GM13977 (cell line): ENCODE data around the gene PSMA6.

Source experiments
- DNase-seq: peaks from one replicate; pipeline ENCODE4 v3.0.0; 2012; ENCODE audit warnings: low spot score
- in situ Hi-C: fragments of 300-500 bp; cut with MboI; formaldehyde crosslinking; loops from one replicate; pipeline ENCODE4 v1.12.0; 2022; ENCODE audit warnings: low sequenced_read_pairs, low pct_unique_long_range_greater_than_20kb, mixed read lengths, inconsistent platforms; ENCODE audit not compliant: unreplicated experiment
- TF ChIP-seq, protein P1 (sequence below): IDR thresholded peaks from 2 replicates; pipeline ENCODE4 v1.5.1; 2012; ENCODE audit warnings: mild to moderate bottlenecking, control low read depth; ENCODE audit not compliant: insufficient read depth; ENCODE audit errors: extremely low read depth, missing control alignments

PSMA6 gene

DNA sequence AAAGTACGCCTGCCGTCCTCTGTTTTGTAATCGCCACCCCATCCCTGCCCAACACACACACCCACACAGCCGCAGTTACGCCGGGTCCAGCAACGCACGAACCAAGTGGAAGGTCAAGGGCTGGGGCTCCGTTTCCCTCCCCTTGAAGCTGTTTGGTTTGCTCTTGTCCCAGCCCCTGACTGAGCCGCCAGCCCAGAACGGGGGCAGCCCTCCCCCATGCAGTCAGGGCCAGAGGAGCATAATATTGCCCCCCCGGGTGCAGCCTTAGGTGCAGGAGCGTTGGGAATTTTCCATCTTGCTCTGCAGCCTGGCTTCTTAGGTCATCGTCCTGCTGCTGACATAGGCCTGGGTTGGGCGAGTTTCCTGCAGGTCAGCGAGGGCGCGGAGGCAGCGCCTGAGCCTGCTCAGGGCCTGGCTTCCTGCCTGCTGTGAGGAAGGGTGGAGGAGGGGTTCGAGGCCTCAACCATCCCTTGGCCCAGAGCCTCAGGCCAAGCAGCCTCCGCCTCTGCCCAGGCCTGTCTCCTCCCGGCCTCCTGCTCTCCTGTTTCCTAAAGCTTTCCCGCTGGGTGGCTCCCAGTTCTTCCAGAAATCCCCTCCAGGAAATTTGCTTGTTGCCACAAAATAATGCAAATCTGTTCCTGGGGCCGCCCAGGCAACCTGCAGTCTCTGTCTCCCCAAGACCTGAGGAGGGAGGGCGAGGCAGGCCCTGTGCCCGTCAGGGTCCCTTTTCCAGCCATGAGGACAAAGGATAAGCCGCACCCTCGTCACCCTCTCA lies 44.5 kb downstream of the PSMA6 start:
- TF ChIP-seq, protein P1, sequence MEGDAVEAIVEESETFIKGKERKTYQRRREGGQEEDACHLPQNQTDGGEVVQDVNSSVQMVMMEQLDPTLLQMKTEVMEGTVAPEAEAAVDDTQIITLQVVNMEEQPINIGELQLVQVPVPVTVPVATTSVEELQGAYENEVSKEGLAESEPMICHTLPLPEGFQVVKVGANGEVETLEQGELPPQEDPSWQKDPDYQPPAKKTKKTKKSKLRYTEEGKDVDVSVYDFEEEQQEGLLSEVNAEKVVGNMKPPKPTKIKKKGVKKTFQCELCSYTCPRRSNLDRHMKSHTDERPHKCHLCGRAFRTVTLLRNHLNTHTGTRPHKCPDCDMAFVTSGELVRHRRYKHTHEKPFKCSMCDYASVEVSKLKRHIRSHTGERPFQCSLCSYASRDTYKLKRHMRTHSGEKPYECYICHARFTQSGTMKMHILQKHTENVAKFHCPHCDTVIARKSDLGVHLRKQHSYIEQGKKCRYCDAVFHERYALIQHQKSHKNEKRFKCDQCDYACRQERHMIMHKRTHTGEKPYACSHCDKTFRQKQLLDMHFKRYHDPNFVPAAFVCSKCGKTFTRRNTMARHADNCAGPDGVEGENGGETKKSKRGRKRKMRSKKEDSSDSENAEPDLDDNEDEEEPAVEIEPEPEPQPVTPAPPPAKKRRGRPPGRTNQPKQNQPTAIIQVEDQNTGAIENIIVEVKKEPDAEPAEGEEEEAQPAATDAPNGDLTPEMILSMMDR: no peak
- no peak for DNase-seq
- in situ Hi-C loops: no loop called here

DNA sequence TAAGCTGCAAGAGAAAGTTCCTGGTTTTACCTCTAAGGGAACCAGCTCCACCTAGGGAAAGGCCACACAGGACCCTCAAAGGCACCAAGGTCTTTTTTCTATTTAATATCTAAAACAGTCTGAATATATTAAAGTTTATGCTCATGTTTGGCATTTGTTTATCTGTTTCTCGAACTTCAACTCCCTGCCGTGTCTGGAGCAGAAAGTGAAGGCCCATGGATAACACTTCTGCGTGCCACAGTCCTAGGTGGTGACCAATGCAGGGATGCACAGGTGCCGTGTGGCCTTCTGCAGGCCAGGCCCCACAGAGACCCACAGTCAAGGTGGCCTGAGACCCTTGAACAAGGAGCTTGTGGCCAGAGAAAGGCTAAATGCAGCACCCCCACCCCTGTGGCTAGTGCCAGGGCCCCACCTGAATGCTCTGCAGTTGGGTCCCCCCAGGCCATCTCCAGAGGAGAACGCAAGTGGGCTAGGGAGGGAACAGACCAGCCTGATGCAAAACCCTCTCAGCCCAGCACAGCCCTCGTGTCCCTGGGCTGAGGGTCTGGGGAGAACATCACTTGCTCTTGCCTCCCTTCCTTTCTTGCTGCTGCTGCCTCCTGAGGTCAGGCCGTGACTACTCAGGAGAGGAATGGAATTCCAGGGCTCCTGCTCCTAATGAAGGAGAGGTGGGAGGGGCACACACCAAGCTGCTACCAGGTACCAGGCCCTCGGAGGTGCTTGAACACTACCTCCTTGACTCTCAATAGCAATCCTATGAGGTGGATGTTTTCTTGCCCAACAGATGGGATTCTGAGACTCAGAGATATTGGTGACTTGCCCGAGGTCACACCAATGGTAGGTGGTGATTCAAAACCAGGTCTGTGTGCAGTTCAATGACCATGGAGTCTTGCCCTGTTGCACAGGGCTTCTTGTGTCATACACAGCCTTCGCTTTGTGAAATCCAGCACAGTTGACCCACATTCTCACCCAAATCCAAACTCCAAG lies 45.4 kb downstream of the PSMA6 start:
- in situ Hi-C loops: no loop called here
- TF ChIP-seq, protein P1: no peak
- DNase-seq: peak; percentile 11

DNA sequence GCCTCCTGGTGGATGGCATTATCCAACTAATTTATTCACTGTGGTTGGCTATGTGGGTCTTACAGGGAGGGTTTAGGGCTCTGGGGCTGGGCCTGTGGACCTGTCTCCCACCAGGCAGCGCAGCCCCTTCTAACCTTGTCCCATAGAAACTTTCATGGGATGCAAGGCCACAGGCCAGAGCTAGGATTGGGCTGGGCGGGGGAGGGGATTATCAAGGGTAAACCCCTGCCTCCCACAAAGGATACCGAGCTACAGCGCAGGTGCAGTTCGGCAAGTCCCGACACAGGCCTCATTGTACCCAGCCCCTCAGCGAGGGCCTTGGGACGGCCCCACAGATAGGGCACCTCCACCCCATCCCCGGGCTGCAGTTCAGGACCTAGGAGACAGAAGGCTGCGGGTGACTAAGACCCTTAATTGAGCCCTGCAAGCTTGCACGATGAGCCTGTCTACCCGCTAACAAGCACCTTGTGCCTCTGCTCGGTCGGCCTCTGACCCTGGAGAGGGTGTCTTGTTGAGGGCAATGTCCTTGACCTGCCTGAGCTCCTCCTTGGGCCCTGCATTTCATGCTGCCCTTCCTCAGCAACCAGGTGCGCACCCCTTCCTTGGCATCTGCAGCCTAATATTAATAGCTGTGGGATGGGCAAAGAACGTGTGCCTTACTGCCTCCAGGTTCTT lies 46.7 kb downstream of the PSMA6 start:
- no peak for DNase-seq
- in situ Hi-C loops: no loop called here
- TF ChIP-seq, protein P1: no peak

DNA sequence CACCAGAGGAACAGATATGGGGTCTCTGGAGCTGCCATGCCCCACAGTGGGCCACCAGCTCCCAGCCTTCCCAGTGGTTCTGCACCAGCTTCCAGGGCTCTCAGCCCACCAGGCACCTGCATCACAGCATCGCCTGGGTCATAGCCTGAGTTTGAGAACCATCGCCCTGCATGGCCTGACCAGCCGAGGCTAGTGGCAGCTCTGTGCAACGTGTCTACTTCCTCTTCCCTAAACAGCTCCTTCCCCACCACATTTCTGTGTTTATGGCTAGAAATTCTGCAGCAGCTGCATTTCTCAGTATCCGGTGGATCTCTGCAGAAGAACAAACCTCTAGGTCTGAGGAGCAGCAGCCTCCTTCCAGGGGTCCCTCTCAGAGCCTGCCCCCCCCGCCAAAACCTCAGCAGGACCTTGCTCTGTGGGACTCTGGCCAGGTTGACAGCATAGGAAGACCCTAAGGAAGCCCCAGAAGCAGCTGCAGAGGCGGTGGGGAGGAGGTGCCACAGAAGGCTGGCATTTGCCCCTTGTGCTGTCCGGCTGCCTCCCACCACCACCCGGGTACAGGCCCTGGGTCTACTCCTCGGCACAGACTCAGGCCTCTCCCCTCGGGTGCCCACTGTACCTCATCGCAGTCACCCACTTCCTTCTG lies 47.7 kb downstream of the PSMA6 start:
- DNase-seq: peak; percentile 42
- in situ Hi-C loops: no loop called here

DNA sequence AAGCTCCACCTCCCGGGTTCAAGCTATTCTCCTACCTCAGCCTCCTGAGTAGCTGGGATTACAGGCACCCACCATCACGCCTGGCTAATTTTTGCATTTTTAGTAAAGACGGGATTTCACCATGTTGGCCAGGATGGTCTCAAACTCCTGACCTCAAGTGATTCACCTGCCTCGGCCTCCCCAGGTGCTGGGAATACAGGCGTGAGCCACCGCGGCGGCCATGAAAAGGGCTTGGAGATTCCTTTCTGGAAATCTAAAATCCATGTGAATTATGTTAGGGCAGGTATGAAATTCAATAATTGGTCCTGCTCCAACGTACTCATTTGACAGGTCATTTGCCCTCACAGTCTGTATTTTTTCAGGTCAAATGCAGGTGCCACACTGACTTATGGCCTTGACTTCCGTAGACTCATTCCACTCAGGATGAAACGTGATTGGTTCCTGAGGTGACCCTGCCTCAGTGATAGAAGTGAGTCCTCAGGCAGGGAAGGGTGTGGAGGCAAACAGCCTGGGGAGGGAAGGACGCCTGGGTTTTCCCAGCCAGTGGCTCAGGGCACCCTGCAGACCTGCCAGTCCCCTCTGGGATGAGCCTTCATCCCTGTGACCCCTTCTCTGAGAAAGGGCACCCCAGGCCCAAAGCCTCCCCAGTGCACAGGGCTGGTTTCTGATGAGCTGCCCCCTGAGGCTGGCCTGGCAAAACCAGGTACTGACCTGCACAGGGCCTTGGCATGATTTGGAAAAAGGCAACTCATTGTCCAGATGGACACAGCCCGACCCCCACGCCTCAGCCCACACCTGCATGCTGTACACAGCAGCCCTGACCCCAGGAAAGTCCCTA lies 48.7 kb downstream of the PSMA6 start:
- in situ Hi-C loops: no loop called here
- TF ChIP-seq, protein P1: no peak
- no peak for DNase-seq

More for the DNA sequence above, 47.7 kb downstream of the PSMA6 start:
- TF ChIP-seq, protein P1: no peak

DNA sequence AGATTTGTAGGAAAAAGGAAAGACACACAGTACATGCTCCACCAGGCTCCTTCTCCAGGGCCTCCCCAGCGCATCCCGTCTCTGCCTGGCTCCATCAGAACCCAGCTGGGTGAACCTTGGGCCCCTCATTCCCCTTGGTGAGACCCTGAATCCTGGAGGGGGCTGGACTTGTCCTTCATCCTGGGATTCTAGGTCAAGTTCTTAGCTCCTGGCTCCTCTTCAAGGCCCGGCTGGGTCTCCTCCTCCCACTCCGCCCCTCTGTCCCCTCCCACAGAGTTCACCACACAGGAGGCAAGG lies 49.2 kb downstream of the PSMA6 start:
- TF ChIP-seq, protein P1: no peak
- peak; percentile 28 for DNase-seq
- in situ Hi-C loops: no loop called here
